HG02763 (cell line): ENCODE results near the gene MYO9A.

Experiments used
- ATAC-seq: cut with Tn5 transposase; IDR thresholded peaks from one replicate; pipeline ENCODE4 v1.9.1; 2021; ENCODE audit warnings: mild to moderate bottlenecking, moderate library complexity; ENCODE audit not compliant: unreplicated experiment

Gene MYO9A

GRCh38 chr15:71811752-71812735, 305.9 kb downstream of the MYO9A start:
- no peak for ATAC-seq

- no peak for ATAC-seq
Observed at GRCh38 chr15:71811036-71811736, 306.8 kb downstream of the MYO9A start.

GRCh38 chr15:71810256-71811035, 307.5 kb downstream of the MYO9A start, which contains the start of gene NR2E3:
Gene NR2E3, plus strand, starts transcription at chr15:71810554. Its CDS starts 190 bp downstream, at chr15:71810744.
- ATAC-seq, result no peak

DNA sequence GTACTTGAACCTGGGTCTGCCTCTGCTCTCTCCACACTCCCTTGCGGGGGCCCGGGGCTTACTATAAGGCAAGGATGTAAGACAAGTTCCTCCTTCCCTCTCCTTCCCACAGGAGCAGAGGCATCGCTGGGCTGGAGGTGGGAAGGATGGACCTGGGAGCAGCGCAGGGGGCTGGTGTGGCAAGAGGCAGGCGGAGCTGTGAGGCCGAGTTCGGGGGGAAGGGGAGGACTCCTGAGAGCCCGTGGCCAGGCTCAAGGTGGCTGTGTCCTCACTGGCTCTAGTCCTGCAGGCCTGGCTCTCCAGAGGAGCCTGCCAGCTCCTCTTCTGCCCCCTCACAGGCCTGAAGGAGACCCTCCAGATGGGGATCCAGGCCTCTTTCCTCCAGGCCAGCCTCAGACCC, 308.6 kb downstream of the MYO9A start:
- ATAC-seq, result no peak

DNA sequence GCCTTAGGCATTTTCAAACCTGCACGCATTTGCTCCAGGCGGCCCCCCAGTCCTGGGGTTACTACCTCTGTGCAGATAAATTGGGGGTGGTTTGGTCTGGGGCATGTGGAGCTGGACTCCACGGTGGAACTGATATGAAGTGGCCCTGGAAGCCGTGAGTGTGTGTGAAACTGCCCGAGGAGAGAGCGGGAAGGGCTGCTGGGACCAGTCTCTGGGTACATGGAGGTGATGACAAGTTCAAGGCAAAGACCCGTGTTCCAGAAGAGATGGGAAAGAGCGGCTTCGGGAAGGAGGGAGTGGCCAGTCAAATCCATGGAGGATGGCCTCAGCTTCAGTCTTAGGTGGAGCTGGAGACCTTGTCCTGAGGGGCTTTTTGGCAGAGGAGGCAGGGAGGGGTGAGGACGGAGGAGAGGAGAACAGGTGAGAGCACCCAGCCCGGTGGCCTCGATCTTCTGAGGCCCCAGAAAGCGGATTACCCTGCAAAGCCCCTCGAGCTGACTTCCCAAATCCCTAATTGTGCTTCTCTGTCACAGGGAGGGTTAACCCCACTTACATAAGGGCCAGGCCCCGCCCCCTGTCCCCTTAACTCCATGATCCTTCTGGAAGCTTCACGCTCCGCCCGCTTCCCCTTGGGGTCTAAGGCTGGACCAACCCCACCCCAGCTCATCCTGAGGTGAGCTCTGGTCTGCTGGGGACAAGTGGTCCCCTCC, 309.5 kb downstream of the MYO9A start:
- no peak for ATAC-seq

DNA sequence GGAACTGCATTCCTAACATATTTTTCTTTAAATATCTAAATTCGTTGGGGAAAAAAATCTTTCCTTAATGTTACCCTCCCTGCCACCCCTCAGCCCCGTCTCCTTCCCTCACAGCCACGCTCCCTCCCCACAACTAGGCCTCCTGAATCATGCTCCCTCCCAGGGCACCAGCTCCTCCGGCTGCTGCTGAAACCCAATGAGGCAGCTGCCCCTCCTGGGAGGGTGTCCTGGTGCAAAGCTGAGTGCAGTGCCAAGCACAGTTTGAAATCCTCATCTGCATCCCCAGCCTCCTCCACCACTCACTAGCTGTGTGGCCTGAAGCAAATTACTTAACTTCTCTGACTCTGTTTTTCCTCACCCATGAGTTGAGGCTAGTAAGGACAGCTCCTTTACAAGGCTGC, 310.3 kb downstream of the MYO9A start:
- no peak for ATAC-seq

DNA sequence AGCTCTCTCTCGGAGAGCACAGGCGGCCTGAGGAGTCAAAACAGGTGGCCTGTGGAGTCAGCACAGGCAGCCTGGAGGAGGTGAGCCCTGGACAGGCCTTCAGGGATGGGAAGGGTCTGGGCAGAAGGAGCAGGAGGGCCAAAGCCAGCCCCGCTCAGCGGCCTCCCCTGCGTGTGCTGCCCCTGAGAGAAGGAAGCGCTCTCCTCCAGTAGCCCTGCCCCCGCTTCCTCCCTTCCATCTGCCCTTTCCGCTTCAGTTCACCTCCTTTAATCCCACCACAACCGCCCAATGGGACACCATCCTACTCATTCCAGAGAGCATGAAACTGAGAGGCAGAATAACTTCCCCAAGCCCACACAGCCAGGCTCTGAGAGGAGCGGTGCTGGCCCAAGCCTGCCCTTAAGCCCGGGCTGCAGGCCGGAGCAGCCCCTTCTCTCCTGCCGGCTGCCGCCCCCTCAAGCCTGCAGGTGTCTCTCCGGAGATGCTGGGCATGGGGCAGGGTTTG, 310.8 kb downstream of the MYO9A start:
- ATAC-seq, result no peak

DNA sequence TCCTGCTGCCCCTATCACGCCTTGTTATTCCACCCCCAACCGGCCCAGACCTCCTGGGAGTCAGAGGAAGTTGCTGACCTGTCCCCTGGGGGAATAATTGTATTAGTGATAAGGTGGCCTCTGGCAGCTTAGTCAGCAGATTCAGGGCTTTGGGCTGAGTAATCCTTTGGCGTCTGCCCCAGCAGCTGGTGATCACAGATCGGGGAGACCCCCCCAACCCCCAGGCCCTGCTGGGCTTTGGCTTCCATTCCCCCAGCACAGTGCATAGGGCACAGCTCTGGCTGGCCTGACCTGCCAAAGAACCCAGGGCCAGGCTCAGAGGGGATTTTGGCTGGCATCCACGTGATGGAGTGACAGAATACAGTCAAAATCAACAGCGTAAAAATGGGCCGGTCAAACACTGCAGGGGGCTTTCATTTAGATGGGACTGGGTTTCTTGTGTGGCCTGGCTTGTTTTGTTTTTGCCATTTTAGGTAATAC, 311.5 kb downstream of the MYO9A start:
- no peak for ATAC-seq

- no peak for ATAC-seq
Observed at GRCh38 chr15:71804695-71805470, 313.1 kb downstream of the MYO9A start.

- ATAC-seq, result no peak
Observed at GRCh38 chr15:71804226-71804625, 313.7 kb downstream of the MYO9A start.

GRCh38 chr15:71802770-71803169, 315.2 kb downstream of the MYO9A start:
- no peak for ATAC-seq

DNA sequence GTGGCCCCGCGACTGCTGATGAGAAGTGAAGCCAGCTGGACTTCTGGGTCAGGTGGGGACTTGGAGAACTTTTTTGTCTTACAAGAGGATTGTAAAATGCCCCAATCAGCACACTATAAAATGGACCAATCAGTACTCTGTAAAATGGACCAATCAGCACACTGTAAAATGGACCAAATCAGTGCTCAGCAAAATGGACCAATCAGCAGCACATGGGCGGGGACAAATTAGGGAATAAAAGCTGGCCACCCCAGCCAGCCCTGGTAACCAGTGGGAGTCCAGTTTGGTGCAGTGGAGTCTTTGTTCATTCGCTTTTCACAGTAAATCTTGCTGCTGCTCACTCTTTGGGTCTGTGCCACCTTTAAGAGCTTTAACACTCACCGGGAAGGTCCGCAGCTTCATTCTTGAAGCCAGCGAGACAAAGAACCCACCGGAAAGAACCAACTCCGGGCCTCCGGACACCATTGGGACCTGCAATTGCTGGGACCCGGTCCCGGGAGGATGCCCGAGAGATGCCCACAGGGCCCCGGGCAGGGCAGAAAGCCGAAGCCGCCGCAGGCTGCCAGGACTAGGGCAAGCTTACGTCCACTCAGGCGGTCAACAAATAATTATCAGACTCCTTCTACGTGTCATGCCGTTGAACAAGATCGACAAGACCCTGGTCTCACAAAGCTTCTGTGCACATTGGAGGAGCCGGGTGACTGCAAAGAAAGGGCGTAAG, 315.9 kb downstream of the MYO9A start:
- no peak for ATAC-seq

DNA sequence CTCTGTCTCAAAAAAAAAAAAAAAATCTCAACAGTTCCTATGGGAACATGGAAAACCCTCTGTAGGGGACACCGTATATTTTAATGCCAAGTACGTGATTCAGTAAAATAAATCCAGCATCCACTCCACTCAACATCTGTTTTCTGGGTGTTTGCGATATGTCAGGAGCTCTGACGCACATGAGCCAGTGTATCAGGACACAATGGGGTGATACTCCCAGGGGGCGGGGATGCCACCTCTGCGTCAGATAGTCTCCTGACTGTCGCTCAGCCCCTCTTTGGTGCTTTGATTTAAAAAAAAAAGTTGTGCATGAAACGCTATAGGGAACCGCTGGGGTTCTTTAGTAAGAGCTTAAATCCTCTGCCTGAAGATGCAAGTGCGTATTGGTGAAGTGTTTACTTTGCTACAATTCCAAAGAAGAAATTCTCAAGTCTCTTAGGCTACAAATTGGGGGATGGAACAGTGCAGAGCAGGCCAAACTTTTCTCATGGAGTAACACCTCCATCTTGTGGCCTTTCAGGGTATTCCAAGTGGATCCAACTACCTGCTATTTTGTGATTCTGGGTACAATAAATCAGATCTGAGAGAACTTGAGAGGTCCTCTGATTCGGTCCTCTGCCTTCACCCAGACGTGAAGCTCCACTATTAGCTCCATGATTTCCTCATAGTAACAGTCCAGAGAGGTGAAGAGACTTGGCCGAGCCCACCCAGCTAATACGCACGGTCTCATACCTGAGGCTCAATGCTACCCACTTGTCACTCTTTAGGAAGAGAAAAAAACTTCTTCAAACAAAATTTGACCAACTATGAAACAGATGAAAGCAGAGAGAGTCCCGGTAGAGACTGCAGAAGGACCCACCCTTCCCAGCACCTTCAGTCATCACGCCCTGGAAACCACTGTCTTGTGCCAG, 316.9 kb downstream of the MYO9A start:
- no peak for ATAC-seq

- ATAC-seq, result no peak
Observed at GRCh38 chr15:71800190-71800589, 317.8 kb downstream of the MYO9A start.

DNA sequence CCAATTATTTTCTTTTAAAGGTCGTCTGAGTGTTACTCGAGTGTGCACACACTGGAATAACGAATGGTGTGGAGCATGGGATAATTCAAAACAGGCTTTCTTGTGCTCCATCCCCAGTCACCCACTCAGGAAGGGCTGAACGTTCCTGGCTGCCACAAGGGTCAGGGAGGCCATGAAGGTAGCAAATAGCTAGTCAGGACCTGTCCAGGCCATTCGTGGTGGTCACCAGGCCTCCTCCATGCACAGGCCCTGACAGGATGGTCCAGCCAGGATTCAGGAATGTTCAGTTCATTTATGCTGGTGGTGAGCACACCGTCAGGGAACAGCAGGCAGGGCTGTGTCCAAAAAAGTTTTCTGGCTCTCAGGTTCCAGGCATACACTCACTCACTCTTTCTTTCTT, 319.3 kb downstream of the MYO9A start:
- no peak for ATAC-seq

DNA sequence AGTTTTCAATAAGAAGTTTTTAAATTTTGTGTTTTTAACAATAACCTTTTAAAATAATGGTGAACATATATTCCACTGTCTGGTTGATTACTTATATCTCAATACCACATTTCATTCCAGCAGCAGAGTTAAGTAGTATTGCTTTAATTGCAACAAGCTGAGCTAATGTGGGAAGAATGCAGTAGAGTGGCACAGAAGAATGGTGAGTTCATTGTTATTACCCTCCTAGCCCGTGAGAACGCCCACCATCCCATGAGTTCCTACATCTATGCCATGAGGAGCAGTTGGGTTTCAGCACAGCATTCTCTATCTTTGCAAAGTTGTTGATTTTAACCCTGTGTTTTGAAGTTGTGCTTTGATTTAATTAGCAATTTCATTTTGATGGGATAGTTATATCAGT, 325.4 kb downstream of the MYO9A start:
- no peak for ATAC-seq

GRCh38 chr15:71791975-71792374, 326.0 kb downstream of the MYO9A start:
- ATAC-seq, result no peak

- no peak for ATAC-seq
Observed at GRCh38 chr15:71790081-71790480, 327.9 kb downstream of the MYO9A start.
